Measurements from ENCODE around the gene PPP2R2B. TPM values are rescaled to one million over a fixed set of nuclear protein-coding genes. Genes with fewer than 3 reads are reported as not detected.

The PPP2R2B gene
- total and polyA plus RNA-seq, 2 experiments from 2014 or later = 14.4 to 21.1 TPM

DNA sequence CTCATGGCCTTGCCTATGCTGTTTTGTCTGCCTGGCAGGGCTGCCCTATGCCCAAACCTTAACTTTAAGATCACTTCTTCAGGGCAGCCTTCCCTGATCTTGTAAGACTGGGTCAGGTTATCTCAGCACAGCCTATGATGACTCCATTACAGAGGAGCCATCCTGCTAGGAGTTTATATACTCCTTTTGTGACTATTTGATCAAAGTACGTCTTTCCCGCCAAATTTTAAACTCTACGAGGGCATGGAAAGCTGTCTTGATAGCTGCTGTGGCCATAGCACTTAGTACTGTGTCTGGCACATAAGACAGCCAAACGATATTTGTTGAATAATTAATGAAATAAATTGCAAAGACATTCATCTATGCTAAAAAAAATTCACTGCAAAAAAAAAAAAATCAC is 60.6 kb downstream of the PPP2R2B start:
- H3K27me3 ChIP-seq = no peaks in the 10 kb centered on the region
- TF ChIP-seq, protein P1, sequence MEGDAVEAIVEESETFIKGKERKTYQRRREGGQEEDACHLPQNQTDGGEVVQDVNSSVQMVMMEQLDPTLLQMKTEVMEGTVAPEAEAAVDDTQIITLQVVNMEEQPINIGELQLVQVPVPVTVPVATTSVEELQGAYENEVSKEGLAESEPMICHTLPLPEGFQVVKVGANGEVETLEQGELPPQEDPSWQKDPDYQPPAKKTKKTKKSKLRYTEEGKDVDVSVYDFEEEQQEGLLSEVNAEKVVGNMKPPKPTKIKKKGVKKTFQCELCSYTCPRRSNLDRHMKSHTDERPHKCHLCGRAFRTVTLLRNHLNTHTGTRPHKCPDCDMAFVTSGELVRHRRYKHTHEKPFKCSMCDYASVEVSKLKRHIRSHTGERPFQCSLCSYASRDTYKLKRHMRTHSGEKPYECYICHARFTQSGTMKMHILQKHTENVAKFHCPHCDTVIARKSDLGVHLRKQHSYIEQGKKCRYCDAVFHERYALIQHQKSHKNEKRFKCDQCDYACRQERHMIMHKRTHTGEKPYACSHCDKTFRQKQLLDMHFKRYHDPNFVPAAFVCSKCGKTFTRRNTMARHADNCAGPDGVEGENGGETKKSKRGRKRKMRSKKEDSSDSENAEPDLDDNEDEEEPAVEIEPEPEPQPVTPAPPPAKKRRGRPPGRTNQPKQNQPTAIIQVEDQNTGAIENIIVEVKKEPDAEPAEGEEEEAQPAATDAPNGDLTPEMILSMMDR (IDR thresholded peaks at IDR 0.05; ENCODE audit: low read depth, low read length) = no peak
- no peaks in the 10 kb centered on the region for H3K36me3 ChIP-seq
- no peak overlapping the region for H3K4me3 ChIP-seq
- H3K4me1 ChIP-seq (ENCODE audit: low read depth) = peaks cover 7% of the 10 kb centered on the region
- DNase-seq (ENCODE audit: low read depth in 1 of 2, low spot score in 1 of 2) = no peak
- no peaks in the 10 kb centered on the region for H3K9me3 ChIP-seq (ENCODE audit: low read depth)
- no peak overlapping the region for H3K27ac ChIP-seq

DNA sequence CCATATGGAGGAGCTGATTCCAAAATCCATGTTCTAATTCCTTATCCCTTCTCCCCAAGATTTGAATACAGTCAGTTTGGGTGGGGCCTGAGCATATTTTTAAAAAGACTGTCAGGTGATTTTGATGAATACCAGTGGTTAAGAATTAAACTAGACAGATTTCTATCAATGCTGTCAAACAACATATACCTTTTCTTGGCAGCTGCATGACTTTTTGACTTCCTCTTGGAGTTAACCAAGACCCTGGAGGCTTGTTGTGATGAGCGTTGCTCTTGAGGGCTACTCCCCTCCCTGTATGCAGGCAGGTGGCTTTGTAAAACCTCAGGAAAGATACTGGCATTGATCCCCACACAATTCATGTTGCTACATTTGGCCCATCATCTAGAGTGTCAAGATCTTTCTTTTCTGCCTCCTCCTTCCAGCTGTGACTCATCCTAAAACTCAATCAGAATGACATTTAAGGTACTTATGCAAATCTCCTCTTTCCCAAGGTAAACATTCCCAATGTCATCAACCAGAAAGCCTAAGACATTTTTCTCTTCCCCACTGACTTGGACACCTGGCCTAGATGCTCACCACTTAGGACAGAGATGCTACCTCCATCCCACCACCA is 61.7 kb downstream of the PPP2R2B start:
- no peak for DNase-seq (ENCODE audit: low read depth in 1 of 2, low spot score in 1 of 2)
- Histone ChIP-seq H3K4me1 (ENCODE audit: low read depth) (peaks cover 7% of the 10 kb centered on the region), H3K27me3 (no peaks in the 10 kb centered on the region), H3K4me3 (no peak overlapping the region), H3K36me3 (no peaks in the 10 kb centered on the region), H3K27ac (no peak overlapping the region), H3K9me3 (ENCODE audit: low read depth) (no peaks in the 10 kb centered on the region)
- TF ChIP-seq, protein P1 (IDR thresholded peaks at IDR 0.05; ENCODE audit: low read depth, low read length) = no peak

DNA sequence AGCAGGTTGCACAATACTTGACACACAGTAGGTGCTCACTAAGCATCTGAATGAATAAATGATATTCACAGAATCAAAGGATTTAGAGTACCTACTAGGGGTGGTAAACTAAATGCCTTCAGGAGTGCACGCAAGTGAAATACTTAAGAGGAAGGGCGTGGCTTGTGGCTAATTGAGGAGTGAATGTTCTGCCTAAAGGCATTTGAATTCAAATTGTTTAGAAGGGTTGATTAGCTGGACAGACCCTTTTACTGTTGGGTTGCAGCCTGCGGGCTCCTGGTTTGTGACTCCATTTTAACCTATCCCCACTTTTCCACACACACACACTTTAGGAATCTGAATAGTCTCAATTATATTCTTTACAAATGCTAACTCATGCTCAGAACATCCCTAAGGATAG is 63.1 kb downstream of the PPP2R2B start:
- peaks cover 7% of the 10 kb centered on the region for H3K4me1 ChIP-seq (ENCODE audit: low read depth)

DNA sequence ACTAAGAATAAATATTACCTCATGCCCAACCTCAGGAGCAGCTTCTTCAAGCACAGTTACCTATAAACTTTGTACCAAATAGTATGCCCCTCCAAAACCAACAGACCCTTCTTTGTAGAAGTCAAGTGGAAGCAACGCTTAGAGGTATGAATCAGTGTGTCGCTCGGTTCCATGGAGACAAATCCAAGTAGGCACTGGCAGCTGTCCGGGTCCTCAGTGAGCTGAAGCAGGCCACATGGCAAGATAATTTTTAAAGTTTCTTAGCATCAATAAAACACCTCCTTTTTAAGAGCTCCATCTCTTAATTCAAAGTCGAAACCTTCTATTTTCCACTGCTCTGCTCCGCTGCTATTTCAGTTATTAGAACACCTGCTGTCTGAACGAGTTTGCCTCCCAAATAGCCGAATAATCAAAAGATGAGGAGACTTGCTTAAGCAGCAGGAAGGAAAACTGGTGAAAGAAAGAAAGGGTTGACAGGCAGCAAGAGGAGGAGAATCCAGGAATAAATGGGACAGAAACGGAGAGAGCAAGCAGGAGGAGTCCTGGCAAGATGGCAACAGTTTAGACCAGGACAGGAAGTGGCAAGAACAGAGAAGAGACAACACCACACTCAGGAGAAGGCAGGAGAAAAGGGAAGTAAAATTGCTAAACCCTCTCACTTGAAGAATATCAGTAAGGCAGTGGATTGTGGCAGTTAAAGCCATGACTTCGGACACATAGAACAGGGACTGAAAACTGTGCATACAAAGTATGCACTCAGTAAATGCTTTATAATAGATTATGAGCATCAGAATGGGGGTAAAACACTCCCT is 65.0 kb downstream of the PPP2R2B start:
- no peak for DNase-seq (ENCODE audit: low read depth in 1 of 2, low spot score in 1 of 2)
- no peak overlapping the region for H3K27ac ChIP-seq
- peaks cover 7% of the 10 kb centered on the region for H3K4me1 ChIP-seq (ENCODE audit: low read depth)
- no peak overlapping the region for H3K4me3 ChIP-seq
- no peaks in the 10 kb centered on the region for H3K36me3 ChIP-seq
- H3K27me3 ChIP-seq = no peaks in the 10 kb centered on the region
- TF ChIP-seq, protein P1 (IDR thresholded peaks at IDR 0.05; ENCODE audit: low read depth, low read length) = no peak
- H3K9me3 ChIP-seq (ENCODE audit: low read depth) = no peaks in the 10 kb centered on the region

More for the DNA sequence above, 63.1 kb downstream of the PPP2R2B start:
- Histone ChIP-seq H3K36me3 (no peaks in the 10 kb centered on the region), H3K4me3 (no peak overlapping the region), H3K27me3 (no peaks in the 10 kb centered on the region), H3K9me3 (ENCODE audit: low read depth) (no peaks in the 10 kb centered on the region), H3K27ac (no peak overlapping the region)
- no peak for DNase-seq (ENCODE audit: low read depth in 1 of 2, low spot score in 1 of 2)
- TF ChIP-seq, protein P1 (IDR thresholded peaks at IDR 0.05; ENCODE audit: low read depth, low read length) = no peak

DNA sequence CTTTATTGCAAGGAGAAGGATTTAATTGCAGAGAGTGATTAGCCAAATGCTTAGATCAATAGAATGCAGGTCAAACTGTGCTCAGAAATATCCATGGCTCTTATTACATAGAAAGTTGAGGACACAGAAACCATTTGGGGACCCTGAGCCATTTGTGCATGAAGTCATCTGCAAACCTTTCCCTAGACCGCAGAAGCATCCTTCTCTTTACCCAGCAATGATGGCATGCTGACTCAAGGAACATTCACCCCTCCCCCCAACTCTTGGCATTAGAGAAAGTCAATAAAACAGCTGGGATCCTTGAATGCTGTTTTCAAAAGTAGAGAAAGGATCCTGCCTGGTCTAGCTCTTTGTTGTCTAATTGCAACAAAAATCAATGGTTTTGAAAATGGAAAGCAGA is 73.5 kb downstream of the PPP2R2B start:
- TF ChIP-seq, protein P1 (IDR thresholded peaks at IDR 0.05; ENCODE audit: low read depth, low read length) = no peak
- Histone ChIP-seq H3K27ac (no peak overlapping the region), H3K36me3 (no peaks in the 10 kb centered on the region), H3K27me3 (no peaks in the 10 kb centered on the region), H3K9me3 (ENCODE audit: low read depth) (no peaks in the 10 kb centered on the region), H3K4me3 (no peak overlapping the region), H3K4me1 (ENCODE audit: low read depth) (peaks cover 24% of the 10 kb centered on the region)
- DNase-seq (ENCODE audit: low read depth in 1 of 2, low spot score in 1 of 2) = no peak

Measured in cardiac muscle cell (in vitro differentiated cells and primary cell).